HG02588 (cell line): ENCODE data around the gene ATP5PD.
A peak's percentile ranks its signal among the peaks of the same experiment; 100 is the strongest.

Source experiments
- ATAC-seq: cut with Tn5 transposase; IDR thresholded peaks from one replicate; pipeline ENCODE4 v1.9.1; 2021; ENCODE audit warnings: mild to moderate bottlenecking, moderate library complexity; ENCODE audit not compliant: unreplicated experiment

The ATP5PD gene

GRCh38 chr17:75046407-75047289, at the start of gene ATP5PD, which contains the start of gene KCTD2:
TSS of gene ATP5PD (minus strand) at chr17:75046969. CDS start at chr17:75042650, 4,319 bp downstream.
TSS of gene KCTD2 (plus strand) at chr17:75047225. CDS start at chr17:75047251, 26 bp downstream.
- peak; percentile 93 for ATAC-seq

- ATAC-seq, result no peak
Observed at GRCh38 chr17:75096082-75096625, 49.4 kb upstream of the ATP5PD start.

DNA sequence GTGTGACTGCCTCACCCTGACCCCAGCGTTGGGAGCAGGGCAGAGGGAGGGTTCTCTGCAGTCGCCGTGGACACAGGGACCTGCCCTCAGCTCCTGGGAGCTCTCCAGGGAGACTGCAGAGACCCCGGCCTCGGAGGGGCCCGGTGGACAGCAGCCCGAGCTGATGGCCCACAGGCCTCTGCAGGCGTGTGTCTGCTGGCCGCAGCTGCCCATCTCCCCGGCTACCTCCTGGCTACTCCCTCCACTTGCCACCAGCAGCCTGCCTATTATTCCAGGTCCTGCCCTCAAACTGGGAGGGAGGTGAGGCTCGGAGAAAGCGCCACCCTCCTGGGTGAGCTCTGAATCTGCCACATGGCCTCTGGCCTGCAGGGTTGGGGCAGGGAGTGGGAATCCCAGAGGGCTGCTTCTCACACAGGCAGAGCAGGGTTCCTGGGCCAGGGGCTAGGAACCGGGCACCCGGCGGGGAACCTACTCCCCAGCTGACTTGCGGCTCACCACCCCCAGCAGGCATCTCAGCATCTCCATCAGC, 48.2 kb upstream of the ATP5PD start:
- no peak for ATAC-seq

DNA sequence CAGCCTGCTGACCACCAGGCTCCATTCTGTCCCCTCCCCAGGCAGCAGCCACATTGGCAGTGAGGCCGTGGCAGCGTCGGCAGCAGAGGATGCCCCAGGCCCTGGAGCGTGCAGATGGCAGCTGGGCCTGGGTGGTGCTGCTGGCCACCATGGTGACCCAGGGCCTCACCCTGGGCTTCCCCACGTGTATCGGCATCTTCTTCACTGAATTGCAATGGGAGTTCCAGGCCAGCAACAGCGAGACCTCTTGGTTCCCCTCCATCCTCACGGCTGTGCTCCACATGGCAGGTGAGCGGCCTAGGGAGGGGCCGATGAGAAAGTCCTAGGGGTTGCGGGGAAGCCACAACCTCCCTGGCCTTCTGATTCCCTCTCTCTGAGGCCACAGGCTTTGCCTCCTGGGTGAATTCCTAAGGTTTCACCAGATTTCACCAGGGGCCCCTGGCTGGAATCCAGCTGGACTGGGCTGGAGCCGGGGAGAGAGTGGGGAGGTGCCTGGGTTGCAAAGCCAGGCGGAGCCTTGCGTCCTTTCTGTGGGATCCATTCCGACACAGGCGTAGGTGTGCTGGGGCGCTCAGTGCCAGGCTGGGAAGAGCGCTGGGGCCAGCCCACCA, 46.9 kb upstream of the ATP5PD start:
- ATAC-seq, result no peak

GRCh38 chr17:75091855-75092327, 45.1 kb upstream of the ATP5PD start:
- ATAC-seq, result no peak

DNA sequence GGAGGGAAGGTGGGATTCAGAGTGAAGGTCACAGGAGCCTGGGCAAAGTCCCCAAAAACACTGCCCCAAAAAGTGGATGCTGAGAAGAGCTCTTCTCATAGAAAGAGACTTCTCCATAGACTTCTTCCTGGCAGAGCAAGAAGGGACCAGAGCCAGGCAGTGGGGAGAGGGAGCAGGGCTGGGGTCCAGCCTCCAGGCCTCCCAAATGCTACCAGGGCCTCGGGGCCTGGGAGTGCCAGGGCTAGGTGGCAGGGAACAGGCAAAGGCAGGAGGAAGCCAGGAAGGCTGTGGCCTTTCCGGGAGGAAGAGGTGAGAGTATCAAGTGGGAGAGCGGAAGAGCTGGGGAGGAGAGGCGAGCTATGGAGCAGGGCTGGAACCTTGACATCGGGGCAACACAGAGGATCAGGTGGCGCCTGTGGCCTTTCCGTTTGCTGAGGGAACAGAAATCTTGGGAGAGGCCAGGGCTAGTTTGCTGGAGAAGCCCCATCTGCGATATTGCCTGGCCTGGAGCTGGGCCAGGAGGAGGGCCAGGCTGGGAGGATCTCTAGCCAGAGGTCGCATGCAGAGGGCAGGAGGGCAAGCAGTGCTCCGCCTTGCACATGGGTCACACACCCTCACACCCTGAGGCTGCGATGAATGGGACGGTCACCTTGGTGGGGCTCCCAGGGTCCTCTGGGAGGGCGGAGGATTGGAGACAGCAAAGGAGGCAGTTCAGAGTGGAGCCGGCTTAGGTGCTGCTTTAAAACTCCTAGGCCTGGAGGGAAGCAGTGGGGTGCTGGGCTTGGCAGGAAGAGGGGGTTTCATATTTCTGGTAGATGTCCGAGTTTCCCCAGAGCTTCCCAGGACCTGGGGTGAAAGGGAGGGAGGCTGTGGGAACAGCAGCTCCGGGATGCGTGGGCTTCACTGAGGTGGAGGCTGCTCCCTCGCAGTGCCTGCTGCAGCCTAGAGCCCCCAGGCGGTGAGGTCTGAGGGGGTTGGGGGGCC, 44.4 kb upstream of the ATP5PD start:
- no peak for ATAC-seq

DNA sequence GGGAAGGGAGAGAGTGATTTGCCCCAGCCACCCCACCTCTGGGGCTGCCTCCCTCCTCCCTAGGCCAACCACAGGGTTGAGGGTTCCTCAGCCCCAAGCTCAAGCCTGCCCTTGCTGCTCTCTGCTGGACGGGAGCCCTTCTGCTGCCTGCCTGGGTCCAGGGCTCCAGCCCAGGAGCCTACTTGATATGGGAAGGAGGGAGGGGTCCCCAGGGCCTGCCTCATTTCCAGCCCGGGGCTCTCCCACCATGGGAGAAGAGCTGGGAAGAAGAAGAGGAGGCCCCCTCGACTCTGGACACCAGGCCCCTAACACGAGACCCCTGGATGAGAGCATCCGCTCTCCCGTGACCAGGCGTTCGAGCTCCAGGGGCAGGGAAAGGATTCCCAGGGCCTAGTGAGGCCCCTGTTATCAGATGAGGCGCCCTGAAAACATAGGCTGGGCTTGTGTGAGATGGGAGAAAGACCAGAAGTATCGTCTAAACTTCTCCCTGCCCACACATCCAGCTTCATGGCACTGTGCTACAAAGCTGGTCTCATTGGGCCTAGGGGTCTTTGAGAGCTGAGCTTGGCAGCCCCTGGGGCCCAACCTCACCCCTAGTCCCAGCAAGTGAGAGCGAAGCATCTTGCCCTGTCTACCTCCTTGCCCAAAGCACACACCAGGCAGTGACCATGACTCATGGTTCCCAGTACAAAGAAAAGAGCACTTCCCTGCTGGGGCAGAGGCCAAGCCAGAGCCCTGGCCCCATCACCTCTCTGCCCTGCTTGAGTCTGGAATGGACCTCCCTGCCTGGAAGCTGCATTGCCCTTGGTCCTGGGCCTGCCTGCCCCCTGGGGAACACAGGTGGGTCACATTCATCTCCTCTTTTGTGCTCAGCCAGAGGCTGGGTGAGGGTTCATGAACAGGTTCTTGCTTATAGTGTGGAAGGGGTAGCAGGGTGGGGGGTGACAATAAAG, 42.0 kb upstream of the ATP5PD start:
- ATAC-seq, result no peak

DNA sequence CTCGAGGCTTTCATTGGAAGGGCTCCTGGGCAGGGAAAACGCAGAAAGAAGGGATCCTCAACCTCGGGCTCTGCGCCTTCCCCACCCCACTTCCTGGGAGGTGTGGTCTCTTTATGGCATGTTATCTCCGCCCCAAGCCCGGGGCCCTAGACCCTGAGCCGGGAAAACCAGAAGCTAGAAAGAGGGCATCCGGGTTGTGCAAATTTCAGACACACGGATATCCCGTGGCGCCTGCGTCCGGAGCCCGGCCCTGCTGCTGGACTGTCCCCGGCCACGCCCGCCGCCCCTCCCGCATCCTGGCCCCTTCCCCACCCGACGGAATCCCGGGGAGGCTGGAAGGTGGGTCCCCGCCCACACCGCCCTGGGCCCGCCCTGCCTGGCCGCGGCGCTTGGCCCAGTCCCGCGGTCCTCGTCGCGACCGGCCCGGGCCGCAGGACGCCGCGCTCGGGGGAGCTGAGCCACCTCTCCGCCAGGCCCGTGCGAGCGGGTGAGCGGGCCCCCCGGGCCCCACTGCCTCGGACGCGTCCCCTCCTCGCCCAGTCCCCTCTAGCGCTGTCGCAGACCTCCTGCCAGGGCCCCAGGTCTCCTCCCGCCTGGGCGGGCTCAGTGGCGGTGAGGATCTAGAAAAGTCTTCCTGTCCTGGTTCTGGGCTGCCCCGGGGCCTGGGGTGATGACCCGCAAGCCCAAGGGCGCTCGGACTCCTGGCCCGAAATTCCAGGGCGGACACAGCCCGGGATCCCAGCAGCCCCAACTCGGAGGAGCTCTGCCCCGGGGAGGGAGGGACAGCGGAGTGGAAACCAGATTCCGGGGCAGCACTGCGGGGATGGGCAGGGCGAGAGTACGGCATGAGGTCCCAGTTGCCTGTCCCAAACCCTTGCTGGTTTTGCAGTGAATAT, 41.0 kb upstream of the ATP5PD start, which contains the start of gene SLC16A5:
Gene SLC16A5, plus strand, starts transcription at position 397 of the 896 bp plus-strand sequence. CDS start 5,683 bp downstream, outside the sequence.
- ATAC-seq, result no peak

DNA sequence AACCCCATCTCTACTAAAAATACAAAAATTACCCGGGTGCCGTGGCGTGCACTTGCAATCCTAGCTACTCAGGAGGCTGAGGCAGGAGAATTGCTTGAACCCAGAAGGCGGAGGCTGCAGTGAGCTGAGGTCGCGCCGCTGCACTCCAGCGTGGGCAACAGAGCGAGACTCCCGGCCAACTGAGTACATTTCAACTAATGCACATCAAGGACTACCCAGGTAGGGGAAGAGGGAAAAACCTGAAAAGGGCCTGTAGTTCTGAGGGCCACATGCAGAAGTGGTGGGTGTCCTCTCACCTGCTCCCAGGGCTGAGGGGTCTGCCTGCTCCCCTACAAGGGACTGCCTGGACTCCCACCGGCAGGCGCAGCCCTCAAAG, 40.4 kb upstream of the ATP5PD start:
- ATAC-seq, result no peak

DNA sequence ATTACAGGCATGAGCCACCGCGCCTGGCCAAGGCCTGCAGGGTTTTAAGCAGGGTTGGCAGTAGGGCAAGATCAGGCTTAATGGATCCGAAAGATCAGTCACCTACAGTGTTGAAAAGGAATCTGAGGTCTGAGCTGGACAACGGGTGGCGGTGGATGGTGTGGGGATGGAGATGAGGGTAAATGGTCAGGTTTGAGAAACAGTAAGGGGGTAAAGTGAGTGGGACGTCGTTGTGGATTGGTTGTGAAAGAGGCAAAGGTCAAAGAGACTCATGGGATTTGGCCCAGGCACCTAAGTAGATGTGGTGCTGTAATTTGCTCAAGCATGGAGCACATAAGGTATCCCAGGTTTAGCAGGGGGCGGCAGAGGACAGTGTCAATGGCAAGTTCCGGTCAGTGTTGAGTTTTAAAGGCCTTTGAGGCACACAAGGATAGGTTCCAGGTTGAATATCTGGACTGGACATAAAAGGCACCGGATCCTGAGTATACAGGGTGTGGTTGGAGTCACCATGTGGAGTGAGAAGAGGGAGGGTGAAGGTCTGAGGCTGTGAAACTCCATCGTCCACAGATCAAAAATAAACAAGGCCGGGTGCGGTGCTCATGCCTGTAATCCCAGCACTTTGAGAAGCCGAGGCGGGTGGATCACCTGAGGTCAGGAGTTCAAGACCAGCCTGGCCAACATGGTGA, 39.9 kb upstream of the ATP5PD start:
- no peak for ATAC-seq

- no peak for ATAC-seq
Observed at GRCh38 chr17:75084039-75084660, 37.4 kb upstream of the ATP5PD start.

DNA sequence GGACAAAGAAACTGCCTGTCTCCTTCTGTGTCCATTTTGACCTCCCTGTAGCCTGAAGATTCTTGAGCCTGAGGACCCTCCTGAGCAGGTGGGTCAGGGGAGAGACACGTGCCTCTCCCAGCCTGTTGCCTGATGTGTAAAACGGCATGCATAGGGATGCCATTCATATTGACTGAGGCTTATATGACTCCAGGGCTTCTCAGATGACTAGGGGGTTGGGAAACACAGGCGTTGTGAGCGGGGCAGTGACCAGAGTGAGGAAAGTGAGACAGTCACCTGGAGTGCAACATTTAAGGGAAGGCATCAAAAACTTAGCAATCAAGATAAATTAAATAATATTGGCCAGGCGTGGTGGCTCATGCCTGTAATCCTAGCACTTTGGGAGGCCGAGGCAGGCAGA, 35.9 kb upstream of the ATP5PD start:
- ATAC-seq, result no peak

GRCh38 chr17:75081611-75082540, 35.1 kb upstream of the ATP5PD start:
- ATAC-seq, result no peak

DNA sequence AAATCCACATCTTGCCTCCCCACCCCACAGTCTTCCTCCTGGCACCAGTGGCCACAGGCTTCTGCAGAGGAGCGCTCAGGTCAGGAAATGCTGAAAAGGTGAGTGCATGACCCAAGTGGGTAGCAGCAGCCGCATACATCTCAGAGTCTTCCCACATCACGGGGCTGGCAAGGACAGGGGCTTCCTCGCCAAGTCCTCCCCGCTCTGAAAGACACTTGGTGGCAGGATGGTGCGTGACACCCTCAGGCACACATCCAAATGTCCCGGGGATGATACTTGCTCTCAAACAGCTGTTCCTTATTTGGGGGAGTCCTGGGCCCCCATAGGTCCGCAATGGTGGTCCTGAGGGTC, 32.2 kb upstream of the ATP5PD start:
- ATAC-seq, result no peak

GRCh38 chr17:75078284-75079022, 31.7 kb upstream of the ATP5PD start:
- no peak for ATAC-seq
